BE2C (cell line): ENCODE data around the gene KSR1.

Source experiments
- DNase-seq: peaks from one replicate; pipeline ENCODE4 v3.0.0-alpha.2; 2020
- H3K27me3 ChIP-seq: fragments of 250-450 bp; sonication (Bioruptor Pico); 2 replicates; pipeline ENCODE4 v1.5.1; 2020; ENCODE audit warnings: mild to moderate bottlenecking
- H3K36me3 ChIP-seq: fragments of 250-450 bp; sonication (Bioruptor Pico); 2 replicates; pipeline ENCODE4 v1.5.1; 2020; ENCODE audit warnings: mild to moderate bottlenecking
- H3K4me1 ChIP-seq: fragments of 250-450 bp; sonication (Bioruptor Pico); 2 replicates; pipeline ENCODE4 v1.5.1; 2020
- H3K4me3 ChIP-seq: 2 replicates; pipeline ENCODE4 v1.5.1; 2011; ENCODE audit warnings: low read depth, low read length
- H3K9me3 ChIP-seq: fragments of 250-450 bp; sonication (Bioruptor Pico); 2 replicates; pipeline ENCODE4 v1.5.1; 2020
- CTCF ChIP-seq: IDR thresholded peaks from 2 replicates; pipeline ENCODE4 v1.5.1; 2012; ENCODE audit warnings: mild to moderate bottlenecking, low read depth, low read length

Gene KSR1

GRCh38 chr17:27506348-27507218 lies 50.3 kb downstream of the KSR1 start:
- H3K27me3 ChIP-seq, result no peaks in the 10 kb centered on the region
- no peaks in the 10 kb centered on the region for H3K36me3 ChIP-seq
- no peak overlapping the region for H3K4me3 ChIP-seq
- no peak for TF ChIP-seq CTCF
- no peaks in the 10 kb centered on the region for H3K9me3 ChIP-seq
- H3K4me1 ChIP-seq, result no peaks in the 10 kb centered on the region
- no peak for DNase-seq

GRCh38 chr17:27511168-27511883 lies 55.1 kb downstream of the KSR1 start:
- no peaks in the 10 kb centered on the region for H3K27me3 ChIP-seq
- no peaks in the 10 kb centered on the region for H3K36me3 ChIP-seq
- H3K4me3 ChIP-seq, result no peak overlapping the region
- TF ChIP-seq CTCF, result no peak
- no peak for DNase-seq
- H3K9me3 ChIP-seq, result no peaks in the 10 kb centered on the region
- no peaks in the 10 kb centered on the region for H3K4me1 ChIP-seq

GRCh38 chr17:27512031-27512430 lies 55.8 kb downstream of the KSR1 start:
- no peak for DNase-seq
- Histone ChIP-seq H3K36me3 (no peaks in the 10 kb centered on the region), H3K4me3 (no peak overlapping the region), H3K4me1 (no peaks in the 10 kb centered on the region), H3K27me3 (no peaks in the 10 kb centered on the region), H3K9me3 (no peaks in the 10 kb centered on the region)
- TF ChIP-seq CTCF, result no peak

- Histone ChIP-seq H3K36me3 (no peaks in the 10 kb centered on the region), H3K4me3 (no peak overlapping the region), H3K4me1 (no peaks in the 10 kb centered on the region), H3K9me3 (no peaks in the 10 kb centered on the region), H3K27me3 (no peaks in the 10 kb centered on the region)
- no peak for TF ChIP-seq CTCF
- no peak for DNase-seq
These were observed 56.5 kb downstream of the KSR1 start for GRCh38 chr17:27512511-27513346.

- Histone ChIP-seq H3K27me3 (no peaks in the 10 kb centered on the region), H3K4me3 (no peak overlapping the region), H3K9me3 (no peaks in the 10 kb centered on the region), H3K36me3 (no peaks in the 10 kb centered on the region), H3K4me1 (no peaks in the 10 kb centered on the region)
- DNase-seq, result no peak
- TF ChIP-seq CTCF, result no peak
These were observed 57.6 kb downstream of the KSR1 start for GRCh38 chr17:27513849-27514248.
